ENCODE measurements around the gene PRKN. TPM values are rescaled to one million over a fixed set of nuclear protein-coding genes. Genes with fewer than 3 reads are reported as not detected.

PRKN gene
- total RNA-seq, 1 experiment from 2014 or later, result 0.46 TPM

GRCh38 chr6:162337412-162337811, 390.2 kb downstream of the PRKN start:
- Histone ChIP-seq H3K27ac (ENCODE audit: low read length) (no peak overlapping the region), H3K27me3 (ENCODE audit: control insufficient read depth, insufficient read depth, low read length) (no peaks in the 10 kb centered on the region), H3K9me3 (ENCODE audit: control insufficient read depth, insufficient read depth, low read depth, low read length) (no peaks in the 10 kb centered on the region), H3K36me3 (ENCODE audit: control insufficient read depth, insufficient read depth, low read length) (no peaks in the 10 kb centered on the region), H3K4me1 (ENCODE audit: control insufficient read depth, insufficient read depth, low read length) (no peaks in the 10 kb centered on the region), H3K4me3 (ENCODE audit: low read depth in 2 of 2, low read length in 2 of 2) (no peak overlapping the region)
- ATAC-seq, result no peak
- intact Hi-C loops (cut with micrococcal nuclease; ENCODE audit: unreplicated experiment) (no loop called here), in situ Hi-C loops (cut with HindIII; ENCODE audit: low pct_unique_long_range_greater_than_20kb, low sequenced_read_pairs) (no loop called here)
- TF ChIP-seq REST (IDR thresholded peaks at IDR 0.05; ENCODE audit: insufficient read depth in 1 of 2, low read depth in 2 of 2, low read length in 1 of 2), result no peak
- no peak for TF ChIP-seq CTCF (IDR thresholded peaks at IDR 0.05)
- no peak for TF ChIP-seq POLR2AphosphoS5 (IDR thresholded peaks at IDR 0.05; ENCODE audit: low read depth, low read length)
- TF ChIP-seq SIN3A (IDR thresholded peaks at IDR 0.05; ENCODE audit: borderline replicate concordance, insufficient read depth, low read depth, low read length), result no peak
- no peak for TF ChIP-seq TCF7L2 (IDR thresholded peaks at IDR 0.05; ENCODE audit: low read depth, low read length)
- no TSS peak for BruUV-seq (replicated peaks)
- CTCF ChIA-PET, result no interaction called here
- no peak for DNase-seq (ENCODE audit: low read depth, low spot score)
- POLR2A ChIA-PET, result no interaction called here

- BruUV-seq (replicated peaks), result no TSS peak
- no peaks in the 10 kb centered on the region for H3K4me1 ChIP-seq (ENCODE audit: control insufficient read depth, insufficient read depth, low read length)
- ChIA-PET POLR2A (no interaction called here), CTCF (no interaction called here)
- no peaks in the 10 kb centered on the region for H3K9me3 ChIP-seq (ENCODE audit: control insufficient read depth, insufficient read depth, low read depth, low read length)
- intact Hi-C loops (cut with micrococcal nuclease; ENCODE audit: unreplicated experiment), result no loop called here
- H3K4me3 ChIP-seq (ENCODE audit: low read depth in 2 of 2, low read length in 2 of 2), result no peak overlapping the region
- H3K27ac ChIP-seq (ENCODE audit: low read length), result no peak overlapping the region
- in situ Hi-C loops (cut with HindIII; ENCODE audit: low pct_unique_long_range_greater_than_20kb, low sequenced_read_pairs), result no loop called here
- H3K36me3 ChIP-seq (ENCODE audit: control insufficient read depth, insufficient read depth, low read length), result no peaks in the 10 kb centered on the region
- TF ChIP-seq REST (IDR thresholded peaks at IDR 0.05; ENCODE audit: insufficient read depth in 1 of 2, low read depth in 2 of 2, low read length in 1 of 2), result no peak
- no peak for TF ChIP-seq TCF7L2 (IDR thresholded peaks at IDR 0.05; ENCODE audit: low read depth, low read length)
- TF ChIP-seq SIN3A (IDR thresholded peaks at IDR 0.05; ENCODE audit: borderline replicate concordance, insufficient read depth, low read depth, low read length), result no peak
- TF ChIP-seq POLR2AphosphoS5 (IDR thresholded peaks at IDR 0.05; ENCODE audit: low read depth, low read length), result no peak
- no peak for ATAC-seq
- no peaks in the 10 kb centered on the region for H3K27me3 ChIP-seq (ENCODE audit: control insufficient read depth, insufficient read depth, low read length)
- no peak for DNase-seq (ENCODE audit: low read depth, low spot score)
Measured at GRCh38 chr6:162336359-162336758, 391.2 kb downstream of the PRKN start.
